ENCODE measurements around the gene ITPK1. TPM values are rescaled to one million over a fixed set of nuclear protein-coding genes. Genes with fewer than 3 reads are reported as not detected.

Gene ITPK1
- total and polyA plus RNA-seq, 12 donors, result 47.1 to 152 (median 92.7) TPM

GRCh38 chr14:92953526-92953925, 162.2 kb downstream of the ITPK1 start:
- 84 to 92% methylated on average over 6 of the region's 6 CpGs for WGBS, 2 donors
- peaks cover 0 to 69% (median 9%) of the 10 kb centered on the region in 9 donors for H3K36me3 ChIP-seq
- intact Hi-C loops (cut with DNase I), result loop anchor here (2.0 to 5.0 kb wide), 7 partner anchors 79 to 185 kb away; no protein-coding TSS in a partner anchor
- H3K27me3 ChIP-seq, result no peaks in the 10 kb centered on the region
- DNase-seq (no peak), ATAC-seq (no peak)
- no peak for TF ChIP-seq CTCF (IDR thresholded peaks at IDR 0.05)
- H3K9me3 ChIP-seq, result no peaks in the 10 kb centered on the region
- H3K4me3 ChIP-seq, result no peak overlapping the region
- H3K27ac ChIP-seq, result peak overlapping the region; percentile 50 to 79 (median 70)
- peaks cover 9 to 68% (median 38%) of the 10 kb centered on the region in 9 donors for H3K4me1 ChIP-seq

GRCh38 chr14:92952481-92953298, 163.0 kb downstream of the ITPK1 start:
- H3K4me1 ChIP-seq, result peaks cover 9 to 64% (median 38%) of the 10 kb centered on the region in 9 donors

GRCh38 chr14:92951912-92952471, 163.7 kb downstream of the ITPK1 start:
- no peak overlapping the region for H3K4me3 ChIP-seq
- intact Hi-C loops (cut with DNase I), result loop anchor here (1.0 to 5.0 kb wide), 8 partner anchors 80 to 187 kb away; no protein-coding TSS in a partner anchor
- 17 to 18% methylated on average over 18 of the region's 18 CpGs for WGBS, 2 donors
- H3K36me3 ChIP-seq, result peaks cover 0 to 64% (median 0%) of the 10 kb centered on the region in 9 donors
- H3K27me3 ChIP-seq, result no peaks in the 10 kb centered on the region
- ATAC-seq (peak; percentile 73 to 91 (median 82)), DNase-seq (peak; percentile 76 to 85)
- H3K27ac ChIP-seq, result peak overlapping the region; percentile 50 to 79 (median 69)
- no peaks in the 10 kb centered on the region for H3K9me3 ChIP-seq
- peak; percentile 92 to 98 (median 97) for TF ChIP-seq CTCF (IDR thresholded peaks at IDR 0.05)
- H3K4me1 ChIP-seq, result peaks cover 9 to 64% (median 38%) of the 10 kb centered on the region in 9 donors

More at GRCh38 chr14:92952481-92953298, 163.0 kb downstream of the ITPK1 start:
- DNase-seq (peak; percentile 47 to 76), ATAC-seq (peak; percentile 62 to 88 (median 74))
- H3K9me3 ChIP-seq, result no peaks in the 10 kb centered on the region
- peak overlapping the region; percentile 50 to 79 (median 70) for H3K27ac ChIP-seq
- intact Hi-C loops (cut with DNase I), result loop anchor here (1.0 to 5.0 kb wide), 8 partner anchors 80 to 187 kb away; no protein-coding TSS in a partner anchor
- WGBS, 2 donors, result 75 to 82% methylated on average over 32 of the region's 32 CpGs
- no peak for TF ChIP-seq CTCF (IDR thresholded peaks at IDR 0.05)
- peaks cover 0 to 69% (median 5%) of the 10 kb centered on the region in 9 donors for H3K36me3 ChIP-seq
- H3K4me3 ChIP-seq, result no peak overlapping the region
- H3K27me3 ChIP-seq, result no peaks in the 10 kb centered on the region

GRCh38 chr14:92951261-92951660, 164.5 kb downstream of the ITPK1 start:
- peaks cover 0 to 57% (median 0%) of the 10 kb centered on the region in 9 donors for H3K36me3 ChIP-seq
- no peak for TF ChIP-seq CTCF (IDR thresholded peaks at IDR 0.05)
- no peak overlapping the region for H3K4me3 ChIP-seq
- H3K9me3 ChIP-seq, result no peaks in the 10 kb centered on the region
- DNase-seq, result no peak
- H3K4me1 ChIP-seq, result peaks cover 9 to 67% (median 41%) of the 10 kb centered on the region in 9 donors
- peak overlapping the region in 5 of 10 donors; percentile 61 to 78 (median 66) for H3K27ac ChIP-seq
- intact Hi-C loops (cut with DNase I), result loop anchor here in 6 of 10 donors (5.0 kb wide), 4 partner anchors 81 to 186 kb away; no protein-coding TSS in a partner anchor
- no peaks in the 10 kb centered on the region for H3K27me3 ChIP-seq
- WGBS, 2 donors, result 90 to 94% methylated on average over 7 of the region's 7 CpGs
- no peak for ATAC-seq

All from heart right ventricle (tissue), 16 donors.